Ovary (tissue), 3 donors: Measurements from ENCODE around the gene MAP2K6.

ENCODE experiments used
- CTCF ChIP-seq, 3 donors: fragments of 450-650 bp in 2 of 3; fragments of 200-600 bp in 1 of 3; IDR thresholded peaks; one replicate each; pipeline versions ENCODE4 v1.5.1 to v1.8.0; 2016 to 2022; ENCODE audit warnings: antibody characterized with exemption in 3 of 3, mild to moderate bottlenecking in 1 of 3
- EP300 ChIP-seq: sonication (generic); formaldehyde crosslinking; IDR thresholded peaks from one replicate; pipeline ENCODE4 v1.6.1; 2017; ENCODE audit warnings: antibody characterized with exemption
- POLR2A ChIP-seq: fragments of 450-650 bp; IDR thresholded peaks from one replicate; pipeline ENCODE4 v1.6.1; 2017; ENCODE audit warnings: antibody characterized with exemption, mild to moderate bottlenecking, moderate library complexity
- donor health status: DM: no; HTN: no; CAD: no.

GRCh38 chr17:69492410-69493071 is 78.0 kb downstream of the MAP2K6 start:
- TF ChIP-seq CTCF (IDR thresholded peaks at IDR 0.05) (no peak), POLR2A (no peak), EP300 (no peak)
